Activated B cell treated with CpG ODN at 0.5 μM for 24 hours (primary cell): ENCODE results near the gene TUB. TPM values are rescaled to one million over a fixed set of nuclear protein-coding genes. Genes with fewer than 3 reads are reported as not detected.

Source experiments
- ATAC-seq: fragments of 200-7000 bp; cut with Tn5 transposase; one replicate; pipeline ENCODE4 v1.10.0; 2021; ENCODE audit warnings: low read depth, mild to moderate bottlenecking, moderate library complexity
- CTCF ChIA-PET: fragments of 350-600 bp; sonication (Branson Sonifier 250); formaldehyde crosslinking; loops from one replicate; lab custom pipeline; 2021; ENCODE audit warnings: antibody characterized with exemption; lab: Charles Lee
- POLR2A ChIA-PET: fragments of 350-600 bp; sonication (Branson Sonifier 250); formaldehyde crosslinking; loops from one replicate; lab custom pipeline; 2021; ENCODE audit warnings: antibody characterized with exemption; lab: Charles Lee
- DNase-seq: peaks from one replicate; pipeline ENCODE4 v3.0.0; 2022
- H3K27ac Mint-ChIP-seq: one replicate; pipeline ENCODE4 v1.8.0; 2020; ENCODE audit warnings: mixed read lengths
- H3K27me3 Mint-ChIP-seq: one replicate; pipeline ENCODE4 v1.8.0; 2021; ENCODE audit warnings: mixed read lengths
- H3K36me3 Mint-ChIP-seq: one replicate; pipeline ENCODE4 v1.8.0; 2021; ENCODE audit warnings: low read depth, mixed read lengths
- H3K4me1 Mint-ChIP-seq: one replicate; pipeline ENCODE4 v1.8.0; 2021; ENCODE audit warnings: mixed read lengths
- H3K4me3 Mint-ChIP-seq: one replicate; pipeline ENCODE4 v1.8.0; 2020; ENCODE audit warnings: mild to moderate bottlenecking, mixed read lengths
- H3K9me3 Mint-ChIP-seq: one replicate; pipeline ENCODE4 v1.8.0; 2020; ENCODE audit warnings: mixed read lengths
- CTCF ChIP-seq: fragments of 200-600 bp; IDR thresholded peaks from one replicate; pipeline ENCODE4 v1.8.0; 2022; ENCODE audit warnings: antibody characterized with exemption, mild to moderate bottlenecking
- intact Hi-C: fragments of 100-400 bp; cut with micrococcal nuclease; formaldehyde crosslinking; loops from one replicate; pipeline ENCODE4 v1.15.1; 2024
- total RNA-seq: library from RNA; stranded (reverse); gene quantifications from 2 replicates; pipeline ENCODE4 v1.2.3, GENCODE V29; 2022

The TUB gene
- total RNA-seq, 1 donor from 2014 or later, result not detected

- no peak overlapping the region for H3K4me3 Mint-ChIP-seq
- no peak for DNase-seq
- ChIA-PET CTCF (no interaction called here), POLR2A (no interaction called here)
- H3K36me3 Mint-ChIP-seq, result peaks cover 56% of the 10 kb centered on the region
- no peak overlapping the region for H3K27ac Mint-ChIP-seq
- no peak for TF ChIP-seq CTCF
- intact Hi-C loops, result no loop called here
- peaks cover 3% of the 10 kb centered on the region for H3K9me3 Mint-ChIP-seq
- no peak for ATAC-seq
- no peaks in the 10 kb centered on the region for H3K27me3 Mint-ChIP-seq
- H3K4me1 Mint-ChIP-seq, result no peaks in the 10 kb centered on the region
These were observed 57.5 kb downstream of the TUB start for GRCh38 chr11:8138526-8138925.

GRCh38 chr11:8149726-8150125, 68.7 kb downstream of the TUB start:
- H3K4me1 Mint-ChIP-seq, result no peaks in the 10 kb centered on the region
- intact Hi-C loops, result no loop called here
- TF ChIP-seq CTCF, result no peak

More at GRCh38 chr11:8149726-8150125, 68.7 kb downstream of the TUB start:
- Mint-ChIP-seq H3K36me3 (peaks cover 22% of the 10 kb centered on the region), H3K9me3 (no peaks in the 10 kb centered on the region), H3K4me3 (no peak overlapping the region), H3K27me3 (no peaks in the 10 kb centered on the region), H3K27ac (no peak overlapping the region)
- ATAC-seq (no peak), DNase-seq (no peak)
- ChIA-PET POLR2A (no interaction called here), CTCF (no interaction called here)

Other genes with a start within 250 kb of the TUB start
- not detected in 2 replicates for gene OR10A6, start 149.9 kb upstream of the TUB start, total RNA-seq
- gene OR10A3, start 139.5 kb upstream of the TUB start, total RNA-seq, result not detected in 2 replicates
- gene NLRP10, start 115.8 kb upstream of the TUB start, total RNA-seq, result not detected in 2 replicates
- 367 and 396 TPM in 2 replicates for gene EIF3F, start 93.9 kb upstream of the TUB start, total RNA-seq
- 44.3 and 52.8 TPM in 2 replicates for gene RIC3, start 87.8 kb downstream of the TUB start, total RNA-seq
- gene LMO1, start 182.7 kb downstream of the TUB start, total RNA-seq, result not detected in 2 replicates